ENCODE measurements around the gene PDE4A. TPM values are rescaled to one million over a fixed set of nuclear protein-coding genes. Genes with fewer than 3 reads are reported as not detected.

PDE4A gene
- total and polyA plus RNA-seq, 2 donors (not counting 3 experiments of a cell fraction or from before 2014, with no cell fraction given) = 3.8 to 10.0 TPM

- CTCF ChIA-PET = interaction anchor here (0.6 to 7.5 kb wide), 17 partner anchors 10 to 310 kb away, joined by 3 to 108 read pairs (median 4); partner anchors contain the start of genes CDC37, ICAM1 and ICAM5
Observed at GRCh38 chr19:10416380-10417257, 3.7 kb upstream of the PDE4A start.

More at GRCh38 chr19:10416380-10417257, 3.7 kb upstream of the PDE4A start:
- TF ChIP-seq JUN (IDR thresholded peaks at IDR 0.05; ENCODE audit: borderline replicate concordance, insufficient read depth, insufficient read length, low read depth) (peak; percentile 42), MYC (IDR thresholded peaks at IDR 0.05; ENCODE audit: low read depth, low read length) (no peak), POLR2A (IDR thresholded peaks at IDR 0.05; ENCODE audit: low read depth, low read length) (no peak), CTCF (IDR thresholded peaks at IDR 0.05; ENCODE audit: extremely low read depth in 1 of 2, insufficient read depth in 1 of 2, low read depth in 1 of 2, low read length in 2 of 2) (peak; percentile 89 to 90), POLR2AphosphoS5 (IDR thresholded peaks at IDR 0.05; ENCODE audit: insufficient read depth, low read depth, low read length) (no peak), MAX (IDR thresholded peaks at IDR 0.05; ENCODE audit: insufficient read depth, insufficient read length) (peak; percentile 22), GATA2 (IDR thresholded peaks at IDR 0.05; ENCODE audit: insufficient read depth, insufficient read length, low read depth, low read length) (no peak), FOS (IDR thresholded peaks at IDR 0.05; ENCODE audit: borderline replicate concordance, insufficient read depth, low read length) (peak; percentile 24), EZH2 (IDR thresholded peaks at IDR 0.05; ENCODE audit: borderline replicate concordance, low read depth, low read length, severe bottlenecking) (no peak)
- Histone ChIP-seq H3K4me2 (ENCODE audit: insufficient read depth, low read length) (peak overlapping the region; percentile 42), H3K27me3 (ENCODE audit: control insufficient read depth in 2 of 2, insufficient read depth in 2 of 2, low read length in 2 of 2) (peaks cover 34 to 38% of the 10 kb centered on the region in 2 experiments), H3K9me1 (replicated peaks; ENCODE audit: control insufficient read depth, extremely low read depth, insufficient read depth, low read length) (no peaks in the 10 kb centered on the region), H3K27ac (ENCODE audit: insufficient read depth, low read depth, low read length) (no peak overlapping the region), H3K79me2 (ENCODE audit: control insufficient read depth, insufficient read depth, low read length) (no peaks in the 10 kb centered on the region), H3K4me3 (replicated peaks in 1 of 3; ENCODE audit: insufficient read depth in 1 of 3, low read depth in 1 of 3, low read length in 3 of 3) (peak overlapping the region; percentile 4 to 44 (median 25)), H3K9ac (replicated peaks; ENCODE audit: extremely low read depth, insufficient read depth, low read length) (peak overlapping the region; percentile 13), H2AFZ (ENCODE audit: low read depth, low read length) (peak overlapping the region; percentile 82), H4K20me1 (replicated peaks; ENCODE audit: control insufficient read depth, extremely low read depth, insufficient read depth, low read length) (no peaks in the 10 kb centered on the region), H3K9me3 (replicated peaks; ENCODE audit: control insufficient read depth, insufficient read depth, low read length) (no peaks in the 10 kb centered on the region), H3K4me1 (ENCODE audit: control insufficient read depth, extremely low read depth, insufficient read depth, low read length) (peaks cover 14% of the 10 kb centered on the region), H3K36me3 (ENCODE audit: control insufficient read depth in 2 of 2, extremely low read depth in 1 of 2, insufficient read depth in 2 of 2, low read length in 2 of 2) (no peaks in the 10 kb centered on the region)
- intact Hi-C loops (cut with micrococcal nuclease) = loop anchor here (1.0 to 5.0 kb wide), 2 partner anchors 13 to 151 kb away; partner anchors contain the start of genes CDC37, CDKN2D and KRI1
- peak; percentile 74 for FAIRE-seq
- BruUV-seq (replicated peaks) = no TSS peak
- POLR2A ChIA-PET = no interaction called here
- dilution Hi-C loops (cut with MboI; ENCODE audit: extremely low pct_ligation_motif_present, low sequenced_read_pairs) = no loop called here
- peak; percentile 73 for DNase-seq (ENCODE audit: low read depth, low spot score)

All from endothelial cell of umbilical vein (primary cell).